Measurements from ENCODE around the gene CLNK.

DNA sequence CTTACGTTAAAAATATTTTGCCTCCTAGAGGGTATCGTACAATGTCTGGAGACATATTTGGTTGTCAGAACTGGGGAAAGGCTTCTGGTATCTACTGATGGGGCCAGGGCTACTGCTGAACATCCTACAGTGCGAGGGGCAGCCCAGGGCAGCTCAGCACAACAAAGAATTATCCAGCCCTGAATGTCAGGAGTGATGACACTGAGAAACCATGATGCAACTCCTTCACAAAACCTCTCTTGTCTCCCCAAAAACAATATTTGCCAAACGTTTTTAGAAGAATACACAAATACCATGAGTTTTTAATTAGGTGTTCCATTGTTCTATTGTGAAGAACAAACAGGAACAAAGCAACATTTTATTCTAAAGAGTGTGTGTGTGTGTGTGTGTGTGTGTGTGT, 43.4 kb upstream of the CLNK start:
- TF ChIP-seq, protein P1, sequence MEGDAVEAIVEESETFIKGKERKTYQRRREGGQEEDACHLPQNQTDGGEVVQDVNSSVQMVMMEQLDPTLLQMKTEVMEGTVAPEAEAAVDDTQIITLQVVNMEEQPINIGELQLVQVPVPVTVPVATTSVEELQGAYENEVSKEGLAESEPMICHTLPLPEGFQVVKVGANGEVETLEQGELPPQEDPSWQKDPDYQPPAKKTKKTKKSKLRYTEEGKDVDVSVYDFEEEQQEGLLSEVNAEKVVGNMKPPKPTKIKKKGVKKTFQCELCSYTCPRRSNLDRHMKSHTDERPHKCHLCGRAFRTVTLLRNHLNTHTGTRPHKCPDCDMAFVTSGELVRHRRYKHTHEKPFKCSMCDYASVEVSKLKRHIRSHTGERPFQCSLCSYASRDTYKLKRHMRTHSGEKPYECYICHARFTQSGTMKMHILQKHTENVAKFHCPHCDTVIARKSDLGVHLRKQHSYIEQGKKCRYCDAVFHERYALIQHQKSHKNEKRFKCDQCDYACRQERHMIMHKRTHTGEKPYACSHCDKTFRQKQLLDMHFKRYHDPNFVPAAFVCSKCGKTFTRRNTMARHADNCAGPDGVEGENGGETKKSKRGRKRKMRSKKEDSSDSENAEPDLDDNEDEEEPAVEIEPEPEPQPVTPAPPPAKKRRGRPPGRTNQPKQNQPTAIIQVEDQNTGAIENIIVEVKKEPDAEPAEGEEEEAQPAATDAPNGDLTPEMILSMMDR (IDR thresholded peaks at IDR 0.05 in 8 of 11, conservative IDR thresholded peaks at IDR 0.05 in 3 of 11), result no peak
- no peak for TF ChIP-seq POLR2AphosphoS5 (IDR thresholded peaks at IDR 0.05)
